Measurements from ENCODE around the gene NPY5R. TPM values are rescaled to one million over a fixed set of nuclear protein-coding genes. Genes with fewer than 3 reads are reported as not detected.

The NPY5R gene
- total and polyA plus RNA-seq, 2 of the 13 experiments (the other 11 are each of a cell fraction or from before 2014, with no cell fraction given), result not detected

DNA sequence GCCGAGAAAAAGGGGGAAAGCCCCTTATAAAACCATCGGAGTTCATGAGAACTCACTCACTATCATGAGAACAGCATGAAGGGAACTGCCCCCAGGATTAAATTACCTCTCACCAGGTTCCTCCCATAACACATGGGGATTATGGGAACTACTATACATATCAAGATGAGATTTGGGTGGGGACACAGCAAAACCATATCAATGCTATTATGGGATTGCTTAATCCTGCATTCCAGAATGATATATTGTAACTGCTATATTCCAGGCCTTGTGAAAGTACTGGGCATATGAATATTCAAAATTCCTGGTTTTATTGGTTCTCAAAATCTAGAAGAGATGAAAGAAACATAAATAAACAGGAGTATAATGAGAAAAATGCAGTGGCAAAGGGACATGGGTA is 40.6 kb upstream of the NPY5R start (continued):
- TF ChIP-seq, protein P1, sequence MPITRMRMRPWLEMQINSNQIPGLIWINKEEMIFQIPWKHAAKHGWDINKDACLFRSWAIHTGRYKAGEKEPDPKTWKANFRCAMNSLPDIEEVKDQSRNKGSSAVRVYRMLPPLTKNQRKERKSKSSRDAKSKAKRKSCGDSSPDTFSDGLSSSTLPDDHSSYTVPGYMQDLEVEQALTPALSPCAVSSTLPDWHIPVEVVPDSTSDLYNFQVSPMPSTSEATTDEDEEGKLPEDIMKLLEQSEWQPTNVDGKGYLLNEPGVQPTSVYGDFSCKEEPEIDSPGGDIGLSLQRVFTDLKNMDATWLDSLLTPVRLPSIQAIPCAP (CRISPR knock-in tag; IDR thresholded peaks at IDR 0.05; ENCODE audit: low read depth), result no peak

DNA sequence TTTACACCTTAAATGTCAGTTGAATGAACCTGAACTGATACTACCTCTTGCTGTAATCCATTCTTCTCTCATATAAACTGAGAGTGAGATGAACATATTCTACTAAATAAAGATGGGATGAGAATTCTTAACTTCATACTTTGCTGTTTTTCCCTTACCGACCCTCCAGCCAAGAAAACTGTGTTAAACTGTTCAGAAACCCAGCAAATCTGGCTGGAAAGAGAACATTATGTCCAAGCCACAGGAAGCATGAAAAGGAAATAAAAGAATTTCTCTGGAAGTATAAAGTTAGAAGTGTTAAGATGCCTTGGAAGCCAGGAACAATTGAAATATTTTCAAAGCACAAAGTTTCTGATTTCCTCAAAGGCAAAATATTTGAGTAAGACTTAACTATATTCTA is 34.2 kb upstream of the NPY5R start:
- Histone ChIP-seq H3K79me2 (ENCODE audit: insufficient read depth, low read length) (no peaks in the 10 kb centered on the region), H3K9ac (ENCODE audit: insufficient read depth, low read depth, low read length) (no peak overlapping the region), H4K20me1 (ENCODE audit: insufficient read depth, low read length) (no peaks in the 10 kb centered on the region), H3K27ac (ENCODE audit: extremely low read length, insufficient read depth, low read length) (no peak overlapping the region), H2AFZ (ENCODE audit: low read length) (no peak overlapping the region), H3K4me1 (ENCODE audit: insufficient read depth, low read length) (no peaks in the 10 kb centered on the region), H3K4me2 (ENCODE audit: low read depth, low read length) (no peak overlapping the region), H3K36me3 (replicated peaks in 1 of 2; ENCODE audit: control insufficient read depth in 1 of 2, insufficient read depth in 2 of 2, low read length in 2 of 2) (no peaks in the 10 kb centered on the region), H3K9me3 (ENCODE audit: low read length) (no peaks in the 10 kb centered on the region), H3K4me3 (replicated peaks in 1 of 3; ENCODE audit: insufficient read depth in 1 of 3, low read depth in 2 of 3, low read length in 3 of 3) (no peak overlapping the region), H3K27me3 (ENCODE audit: control insufficient read depth in 1 of 2, insufficient read depth in 2 of 2, low read length in 2 of 2) (no peaks in the 10 kb centered on the region)
- TF ChIP-seq ASH2L (IDR thresholded peaks at IDR 0.05; ENCODE audit: insufficient read length, low read depth, low read length) (no peak), ZNF703 (CRISPR knock-in tag; IDR thresholded peaks at IDR 0.05; ENCODE audit: borderline replicate concordance) (no peak), DNMT3B (CRISPR knock-in tag; conservative IDR thresholded peaks at IDR 0.05) (no peak), NR2F6 (IDR thresholded peaks at IDR 0.05) (no peak), NR2F6 (CRISPR knock-in tag; IDR thresholded peaks at IDR 0.05) (no peak), MYC (CRISPR knock-in tag; IDR thresholded peaks at IDR 0.05; ENCODE audit: borderline replicate concordance) (no peak), BRD4 (CRISPR knock-in tag; IDR thresholded peaks at IDR 0.05) (no peak), HNF4A (CRISPR knock-in tag; IDR thresholded peaks at IDR 0.05) (no peak), FOSL2 (CRISPR knock-in tag; IDR thresholded peaks at IDR 0.05) (no peak), HES4 (CRISPR knock-in tag; IDR thresholded peaks at IDR 0.05; ENCODE audit: borderline replicate concordance) (no peak), ZNF142 (CRISPR knock-in tag; IDR thresholded peaks at IDR 0.05) (no peak), ZSCAN9 (CRISPR knock-in tag; IDR thresholded peaks at IDR 0.05; ENCODE audit: borderline replicate concordance) (no peak), ZNF333 (CRISPR knock-in tag; IDR thresholded peaks at IDR 0.05; ENCODE audit: borderline replicate concordance) (no peak), ZNF644 (CRISPR knock-in tag; IDR thresholded peaks at IDR 0.05; ENCODE audit: low read depth) (no peak)
- 5% methylated on average over 1 of the region's 1 CpG for whole genome bisulfite sequencing (ENCODE audit: low lambda C conversion rate)
- FAIRE-seq (no peak), DNase-seq (ENCODE audit: low spot score) (no peak), ATAC-seq (no peak)
- CTCF ChIA-PET (ENCODE audit: low intra/inter-chr PET ratio, low total read pairs), result no interaction called here
- intact Hi-C loops (cut with micrococcal nuclease; ENCODE audit: unreplicated experiment), result no loop called here
- no TSS peak for BruUV-seq (replicated peaks)
- POLR2A ChIA-PET, result no interaction called here
- in situ Hi-C loops (cut with HindIII; ENCODE audit: extremely low pct_ligation_motif_present, low pct_unique_long_range_greater_than_20kb), result no loop called here
